Right renal pelvis (tissue), 4 donors: ENCODE measurements around the gene ZBTB5. TPM values are rescaled to one million over a fixed set of nuclear protein-coding genes. Genes with fewer than 3 reads are reported as not detected.
A peak's percentile ranks its signal among the peaks of the same experiment; 100 is the strongest.
"Not testable (repeated sequence)": the region's sequence is repeated elsewhere in the genome, so short reads cannot be mapped to it uniquely, and the experiment has no call there.

Source experiments
- DNase-seq, 4 donors: peaks; one replicate each; pipeline ENCODE4 v3.0.0-alpha.2; 2013; ENCODE audit warnings: low read depth in 4 of 4, low spot score in 3 of 4, missing footprints in 1 of 4
- polyA plus RNA-seq, 4 donors: library from polyadenylated mRNA; unstranded; fragments of 120-200 nt; gene quantifications; one replicate each; pipeline ENCODE4 v1.2.1, GENCODE V29; 2013; ENCODE audit not compliant: insufficient read length in 4 of 4

Gene ZBTB5
- polyA plus RNA-seq, 4 donors, result 30.0 to 35.0 (median 33.6) TPM

GRCh38 chr9:37486616-37487548 is 21.6 kb upstream of the ZBTB5 start:
- DNase-seq, result no peak

- DNase-seq, result no peak
Measured at GRCh38 chr9:37486256-37486615, 21.0 kb upstream of the ZBTB5 start.

GRCh38 chr9:37485389-37486255 is 20.4 kb upstream of the ZBTB5 start, which contains the start of gene POLR1E:
Gene POLR1E (plus strand): TSS chr9:37485948. CDS start chr9:37486048, 100 bp downstream.
- DNase-seq, result peak; percentile 78 to 81 (median 80)

GRCh38 chr9:37480759-37481158 is 15.5 kb upstream of the ZBTB5 start:
- no peak for DNase-seq

GRCh38 chr9:37477987-37478619 is 12.9 kb upstream of the ZBTB5 start:
- DNase-seq, result not testable (repeated sequence)

- DNase-seq, result not testable (repeated sequence)
Measured at GRCh38 chr9:37477443-37477842, 12.2 kb upstream of the ZBTB5 start.

GRCh38 chr9:37476930-37477329 is 11.7 kb upstream of the ZBTB5 start:
- no peak for DNase-seq

- no peak for DNase-seq
Measured at GRCh38 chr9:37474438-37474837, 9.2 kb upstream of the ZBTB5 start.

GRCh38 chr9:37473982-37474381 is 8.7 kb upstream of the ZBTB5 start:
- DNase-seq, result not testable (repeated sequence)

GRCh38 chr9:37471942-37472684 is 6.9 kb upstream of the ZBTB5 start:
- DNase-seq, result peak in 2 of 4 donors; percentile 58

GRCh38 chr9:37468620-37469019 is 3.4 kb upstream of the ZBTB5 start:
- no peak for DNase-seq

- not testable (repeated sequence) for DNase-seq
Measured at GRCh38 chr9:37467530-37467929, 2.3 kb upstream of the ZBTB5 start.

- peak in 3 of 4 donors; percentile 65 to 75 (median 69) for DNase-seq
Measured at GRCh38 chr9:37466037-37466709, 923 bp upstream of the ZBTB5 start.

- peak in 3 of 4 donors; percentile 30 to 77 (median 55) for DNase-seq
Measured at GRCh38 chr9:37464426-37465248, 613 bp downstream of the ZBTB5 start.

GRCh38 chr9:37464006-37464405 is 1.2 kb downstream of the ZBTB5 start:
- no peak for DNase-seq

- no peak for DNase-seq
Measured at GRCh38 chr9:37456817-37457216, 8.4 kb downstream of the ZBTB5 start.

- no peak for DNase-seq
Measured at GRCh38 chr9:37455884-37456647, 9.2 kb downstream of the ZBTB5 start.

GRCh38 chr9:37454238-37454637 is 11.0 kb downstream of the ZBTB5 start:
- no peak for DNase-seq
